Hepatocyte (in vitro differentiated cells): Measurements from ENCODE around the gene E2F7. TPM values are rescaled to one million over a fixed set of nuclear protein-coding genes. Genes with fewer than 3 reads are reported as not detected.

Experiments used
- DNase-seq: peaks from one replicate; pipeline ENCODE4 v3.0.0-alpha.2; 2016; ENCODE audit warnings: low spot score
- H2AFZ ChIP-seq: fragments of 200-600 bp; sonication (generic); 2 replicates; pipeline ENCODE4 v1.6.0; 2016; ENCODE audit warnings: antibody characterized with exemption, mild to moderate bottlenecking
- H3K27ac ChIP-seq: fragments of 200-600 bp; sonication (generic); 2 replicates; pipeline ENCODE4 v1.5.1; 2016; ENCODE audit warnings: mild to moderate bottlenecking
- H3K27me3 ChIP-seq: fragments of 200-600 bp; sonication (generic); 2 replicates; pipeline ENCODE4 v1.6.1; 2016
- H3K36me3 ChIP-seq: fragments of 200-600 bp; sonication (generic); replicated peaks from 2 replicates; pipeline ENCODE4 v1.5.1; 2016; ENCODE audit warnings: low read depth; ENCODE audit not compliant: insufficient read depth
- H3K4me1 ChIP-seq: fragments of 200-600 bp; sonication (generic); 2 replicates; pipeline ENCODE4 v1.5.1; 2016; ENCODE audit warnings: mild to moderate bottlenecking, moderate library complexity; ENCODE audit not compliant: insufficient read depth
- H3K4me2 ChIP-seq: fragments of 200-600 bp; sonication (generic); 2 replicates; pipeline ENCODE4 v1.6.0; 2016
- H3K4me3 ChIP-seq: fragments of 200-600 bp; sonication (generic); 2 replicates; pipeline ENCODE4 v1.5.1; 2016; ENCODE audit warnings: mild to moderate bottlenecking
- H3K79me2 ChIP-seq: fragments of 200-600 bp; sonication (generic); 2 replicates; pipeline ENCODE4 v1.6.0; 2017; ENCODE audit warnings: mild to moderate bottlenecking
- H3K9me2 ChIP-seq: fragments of 200-600 bp; sonication (generic); replicated peaks from 2 replicates; pipeline ENCODE4 v1.6.0; 2017; ENCODE audit warnings: mild to moderate bottlenecking; ENCODE audit not compliant: insufficient read depth
- H3K9me3 ChIP-seq: fragments of 200-600 bp; sonication (generic); 2 replicates; pipeline ENCODE4 v1.5.1; 2016; ENCODE audit warnings: low read depth, mild to moderate bottlenecking
- H4K20me1 ChIP-seq: fragments of 200-600 bp; sonication (generic); 2 replicates; pipeline ENCODE4 v1.6.0; 2016; ENCODE audit warnings: mild to moderate bottlenecking; ENCODE audit not compliant: insufficient read depth, poor library complexity, severe bottlenecking
- EZH2 ChIP-seq: fragments of 200-600 bp; sonication (generic); IDR thresholded peaks from 2 replicates; pipeline ENCODE4 v1.6.1; 2016; ENCODE audit warnings: antibody characterized with exemption, mild to moderate bottlenecking, borderline replicate concordance
- EZH2phosphoT487 ChIP-seq: fragments of 200-600 bp; sonication (generic); IDR thresholded peaks from one replicate; pipeline ENCODE4 v1.6.1; 2018; ENCODE audit warnings: antibody characterized with exemption, mild to moderate bottlenecking, low read depth, moderate library complexity; ENCODE audit not compliant: unreplicated experiment, severe bottlenecking
- WGBS: methylation state at CpG from one replicate; pipeline ENCODE4 v1.1.6; 2016; ENCODE audit warnings: low lambda C conversion rate; ENCODE audit errors: missing lambda C conversion rate; 5-methylcytosine and 5-hydroxymethylcytosine counted together
- polyA plus RNA-seq: library from polyadenylated mRNA; unstranded; fragments of >200 nt; fragmentation: Nextera tagmentation; extraction: Ambion mirVana; gene quantifications from 2 replicates; pipeline ENCODE4 v1.2.1, GENCODE V29; 2016
- total RNA-seq: library from RNA; depleted of rRNA; stranded (reverse); fragments of >200 nt; gene quantifications from 2 replicates; pipeline ENCODE4 v1.2.3, GENCODE V29; 2014
- TF ChIP-seq, protein P1 (sequence below): fragments of 200-600 bp; sonication (generic); IDR thresholded peaks from 2 replicates; pipeline ENCODE4 v1.5.1; 2016; ENCODE audit warnings: antibody characterized with exemption, mild to moderate bottlenecking; ENCODE audit not compliant: poor library complexity

E2F7 gene
- total and polyA plus RNA-seq, 2 experiments from 2014 or later = 2.0 to 3.5 TPM

DNA sequence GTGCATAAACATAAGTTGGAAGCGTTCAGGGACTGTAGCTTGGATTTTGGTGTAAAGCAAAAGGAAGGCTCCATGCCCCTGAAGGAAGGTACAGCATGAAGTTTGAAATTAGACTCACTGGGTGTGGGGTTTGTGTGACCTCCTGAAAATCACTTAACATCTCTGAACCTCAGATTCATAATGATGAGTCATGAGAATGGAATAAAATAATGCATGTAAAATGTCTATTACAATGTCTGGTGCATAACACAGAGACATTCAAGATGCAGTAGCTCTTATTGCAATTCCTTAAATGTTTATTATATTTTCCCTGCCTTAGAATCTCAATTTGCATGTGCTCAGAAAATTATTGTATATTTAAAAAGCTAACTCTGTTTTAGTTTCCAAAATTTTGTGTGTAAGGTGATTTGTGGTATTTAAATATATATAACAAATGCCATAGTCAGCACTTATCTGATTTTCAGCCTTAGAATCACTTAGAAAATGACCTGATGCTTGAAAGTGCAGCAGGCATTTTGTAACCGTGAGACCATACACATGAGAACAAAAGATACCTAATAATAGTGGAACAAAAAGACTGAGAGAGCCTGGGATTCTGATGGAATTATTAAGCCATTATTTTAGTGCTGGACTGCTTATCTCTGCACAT lies 66.3 kb downstream of the E2F7 start:
- Histone ChIP-seq H3K36me3 (no peaks in the 10 kb centered on the region), H4K20me1 (no peaks in the 10 kb centered on the region), H3K9me2 (no peaks in the 10 kb centered on the region), H3K9me3 (no peaks in the 10 kb centered on the region), H3K4me2 (no peak overlapping the region), H3K4me1 (no peaks in the 10 kb centered on the region), H3K4me3 (no peak overlapping the region), H3K27me3 (no peaks in the 10 kb centered on the region), H3K79me2 (no peaks in the 10 kb centered on the region), H3K27ac (no peak overlapping the region), H2AFZ (no peak overlapping the region)
- no peak for TF ChIP-seq EZH2phosphoT487
- whole genome bisulfite sequencing = 84% methylated on average over 2 of the region's 2 CpGs
- no peak for DNase-seq

DNA sequence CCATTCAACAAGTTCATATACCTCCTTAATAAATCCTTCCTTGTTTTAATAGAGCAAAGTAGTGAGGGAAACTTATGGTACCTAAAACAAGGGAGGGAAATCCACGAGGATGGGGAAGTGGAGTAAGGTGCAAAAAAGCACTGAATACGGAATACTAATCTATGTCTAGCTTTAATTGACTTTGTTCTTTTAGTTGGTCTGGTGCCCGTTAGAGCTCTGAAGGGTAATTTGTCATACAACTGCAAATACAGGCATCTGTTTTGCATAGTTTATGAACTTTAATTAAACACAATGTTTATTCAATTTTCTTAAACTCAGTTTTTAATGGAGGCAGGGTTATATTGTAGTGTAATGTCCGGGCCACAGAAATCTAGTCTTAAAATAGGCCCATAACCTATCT lies 67.0 kb downstream of the E2F7 start:
- Histone ChIP-seq H2AFZ (no peak overlapping the region), H3K36me3 (no peaks in the 10 kb centered on the region), H3K9me2 (no peaks in the 10 kb centered on the region), H3K4me1 (no peaks in the 10 kb centered on the region), H3K4me2 (no peak overlapping the region), H3K27ac (no peak overlapping the region), H3K27me3 (no peaks in the 10 kb centered on the region), H4K20me1 (no peaks in the 10 kb centered on the region), H3K79me2 (no peaks in the 10 kb centered on the region), H3K9me3 (no peaks in the 10 kb centered on the region), H3K4me3 (no peak overlapping the region)
- WGBS = 61% methylated on average over 4 of the region's 4 CpGs
- no peak for DNase-seq
- TF ChIP-seq EZH2phosphoT487 (no peak), EZH2 (no peak)
- TF ChIP-seq, protein P1, sequence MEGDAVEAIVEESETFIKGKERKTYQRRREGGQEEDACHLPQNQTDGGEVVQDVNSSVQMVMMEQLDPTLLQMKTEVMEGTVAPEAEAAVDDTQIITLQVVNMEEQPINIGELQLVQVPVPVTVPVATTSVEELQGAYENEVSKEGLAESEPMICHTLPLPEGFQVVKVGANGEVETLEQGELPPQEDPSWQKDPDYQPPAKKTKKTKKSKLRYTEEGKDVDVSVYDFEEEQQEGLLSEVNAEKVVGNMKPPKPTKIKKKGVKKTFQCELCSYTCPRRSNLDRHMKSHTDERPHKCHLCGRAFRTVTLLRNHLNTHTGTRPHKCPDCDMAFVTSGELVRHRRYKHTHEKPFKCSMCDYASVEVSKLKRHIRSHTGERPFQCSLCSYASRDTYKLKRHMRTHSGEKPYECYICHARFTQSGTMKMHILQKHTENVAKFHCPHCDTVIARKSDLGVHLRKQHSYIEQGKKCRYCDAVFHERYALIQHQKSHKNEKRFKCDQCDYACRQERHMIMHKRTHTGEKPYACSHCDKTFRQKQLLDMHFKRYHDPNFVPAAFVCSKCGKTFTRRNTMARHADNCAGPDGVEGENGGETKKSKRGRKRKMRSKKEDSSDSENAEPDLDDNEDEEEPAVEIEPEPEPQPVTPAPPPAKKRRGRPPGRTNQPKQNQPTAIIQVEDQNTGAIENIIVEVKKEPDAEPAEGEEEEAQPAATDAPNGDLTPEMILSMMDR = no peak

DNA sequence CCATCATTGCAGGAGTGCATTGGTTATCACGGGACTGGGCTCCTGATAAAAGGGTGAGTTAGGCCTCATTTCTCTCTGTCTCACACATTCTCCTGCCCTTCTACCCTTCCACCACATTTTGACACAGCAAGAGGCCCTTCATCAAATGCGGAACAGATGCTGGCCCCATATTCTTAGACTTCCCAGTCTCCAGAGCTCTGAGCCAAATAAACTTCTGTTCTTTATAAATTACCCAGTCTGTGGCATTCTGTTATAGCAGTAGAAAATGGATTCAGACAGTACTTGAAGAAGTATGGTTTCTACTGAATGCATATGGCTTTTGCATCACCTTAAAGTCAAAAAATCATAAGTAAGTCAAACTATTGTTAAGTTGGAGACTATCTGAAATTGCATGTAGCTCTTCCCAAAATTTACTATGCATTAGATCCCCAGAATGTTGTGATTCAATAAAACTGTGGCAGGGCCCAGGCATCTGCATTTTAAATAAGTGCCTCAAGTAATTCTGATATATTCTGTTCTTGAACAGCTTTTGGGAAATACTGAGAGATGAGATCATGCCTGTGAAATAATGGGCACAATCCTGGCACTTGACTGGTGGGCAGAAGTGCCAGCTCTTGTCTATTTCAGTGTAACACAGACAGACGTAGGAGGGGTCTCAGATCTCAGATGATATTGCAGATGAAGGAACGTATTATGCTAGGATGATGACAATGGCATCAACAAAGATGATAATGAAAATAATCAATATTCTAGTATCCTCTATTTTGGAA lies 68.2 kb downstream of the E2F7 start:
- Histone ChIP-seq H3K27me3 (no peaks in the 10 kb centered on the region), H3K9me3 (no peaks in the 10 kb centered on the region), H3K79me2 (no peaks in the 10 kb centered on the region), H3K4me3 (no peak overlapping the region), H3K4me1 (no peaks in the 10 kb centered on the region), H2AFZ (no peak overlapping the region), H3K9me2 (no peaks in the 10 kb centered on the region), H3K4me2 (no peak overlapping the region), H3K36me3 (no peaks in the 10 kb centered on the region), H3K27ac (no peak overlapping the region), H4K20me1 (no peaks in the 10 kb centered on the region)
- TF ChIP-seq EZH2 = no peak
- no peak for TF ChIP-seq EZH2phosphoT487
- TF ChIP-seq, protein P1 = no peak
- no peak for DNase-seq
- 92% methylated on average over 4 of the region's 4 CpGs for WGBS

DNA sequence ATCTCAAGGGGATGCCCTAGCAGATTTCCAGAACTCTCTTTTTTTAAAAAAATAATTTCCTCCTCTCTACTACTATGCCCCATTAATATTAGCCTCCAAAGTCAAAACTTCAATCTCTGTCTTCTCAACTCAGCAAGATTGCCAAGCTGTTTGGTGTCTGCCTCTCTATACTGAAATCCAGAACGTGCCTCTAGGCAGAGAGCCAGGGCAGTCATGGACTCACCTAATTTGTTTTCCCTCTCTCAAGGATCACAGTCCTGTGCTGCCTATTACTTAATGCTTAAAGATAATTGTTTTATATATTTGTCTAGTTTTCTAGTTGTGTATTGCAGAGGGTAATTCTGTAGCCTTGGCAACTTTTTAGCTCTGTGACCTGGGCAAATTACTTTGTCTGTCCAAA lies 74.7 kb downstream of the E2F7 start:
- H3K36me3 ChIP-seq = no peaks in the 10 kb centered on the region
- H3K27me3 ChIP-seq = no peaks in the 10 kb centered on the region
- no peaks in the 10 kb centered on the region for H3K79me2 ChIP-seq
- no peak overlapping the region for H3K27ac ChIP-seq
- no peaks in the 10 kb centered on the region for H3K4me1 ChIP-seq
- no peak for DNase-seq
- WGBS = 55% methylated on average over 1 of the region's 1 CpG
- H2AFZ ChIP-seq = no peak overlapping the region
- peaks cover 7% of the 10 kb centered on the region for H3K9me3 ChIP-seq
- no peak overlapping the region for H3K4me3 ChIP-seq
- H3K4me2 ChIP-seq = no peak overlapping the region
- no peaks in the 10 kb centered on the region for H3K9me2 ChIP-seq
- TF ChIP-seq EZH2phosphoT487 = no peak
- TF ChIP-seq, protein P1 = no peak
- TF ChIP-seq EZH2 = no peak
- H4K20me1 ChIP-seq = no peaks in the 10 kb centered on the region
